Adrenal gland (tissue), 5 donors: ENCODE results near the gene COL5A1.

Source experiments
- CTCF ChIP-seq, 6 experiments: fragments of 450-650 bp in 4 of 6; fragments of 200-600 bp in 2 of 6; sonication (generic) in 1 of 6; IDR thresholded peaks; 1 replicate in 5 of 6; 2 replicates in 1 of 6; pipeline versions ENCODE4 v1.5.1 to v1.8.0; 2016 to 2021; ENCODE audit warnings: antibody characterized with exemption in 6 of 6, mild to moderate bottlenecking in 2 of 6, moderate library complexity in 1 of 6
- POLR2A ChIP-seq, 2 donors: fragments of 450-650 bp; IDR thresholded peaks; one replicate each; pipeline ENCODE4 v1.6.1; 2017; ENCODE audit warnings: antibody characterized with exemption in 2 of 2, mild to moderate bottlenecking in 2 of 2, moderate library complexity in 1 of 2
- donor health status: DM: no; HTN: no; CAD: no.

GRCh38 chr9:134732392-134733110 is 90.9 kb downstream of the COL5A1 start:
- TF ChIP-seq CTCF (IDR thresholded peaks at IDR 0.05) = no peak
- TF ChIP-seq POLR2A (IDR thresholded peaks at IDR 0.05) = no peak
